Measurements from ENCODE around the gene TIMM29. TPM values are rescaled to one million over a fixed set of nuclear protein-coding genes. Genes with fewer than 3 reads are reported as not detected.

The TIMM29 gene
- total RNA-seq, 1 donor from 2014 or later, result 17.7 TPM

DNA sequence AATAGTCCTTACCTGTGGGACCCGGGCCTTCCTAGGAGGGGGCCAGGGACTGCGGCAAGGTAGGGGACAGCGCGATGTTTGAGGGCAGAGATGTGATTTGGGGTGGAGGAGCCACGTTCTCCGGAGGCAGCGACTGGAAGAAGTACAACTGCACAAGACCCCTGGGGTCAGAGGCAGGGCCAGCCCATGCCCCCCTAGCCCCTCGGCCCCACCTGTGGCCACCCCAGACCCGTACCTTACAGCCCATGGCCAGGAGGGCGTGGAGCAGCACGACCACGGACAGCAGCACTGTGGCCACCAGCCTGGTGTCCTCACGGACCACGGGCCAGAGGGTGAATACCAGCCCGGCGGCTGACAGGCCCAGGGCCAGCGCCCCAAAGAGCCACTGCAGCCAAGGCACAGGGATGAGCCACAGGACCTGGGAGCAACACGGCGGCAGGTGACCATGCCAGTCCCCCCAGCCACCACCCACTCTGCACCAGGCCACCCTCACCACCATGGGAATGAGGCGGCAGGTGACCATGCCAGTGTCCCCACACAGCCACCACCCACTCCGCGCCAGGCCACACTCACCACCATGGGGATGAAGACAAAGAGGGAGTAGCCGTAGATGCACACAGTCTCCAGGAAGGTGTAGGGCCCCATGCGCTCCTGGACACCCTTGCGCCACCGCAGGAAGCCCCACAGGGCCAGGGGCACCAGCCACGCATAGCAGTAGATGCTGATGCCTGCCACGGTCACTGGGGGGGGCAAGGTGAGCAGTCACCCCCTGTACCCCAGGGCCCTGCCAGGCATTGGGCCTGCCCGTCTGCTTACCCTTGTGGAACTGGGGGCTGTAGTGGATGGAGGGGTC lies 5.1 kb upstream of the TIMM29 start:
- TF ChIP-seq, protein P1, sequence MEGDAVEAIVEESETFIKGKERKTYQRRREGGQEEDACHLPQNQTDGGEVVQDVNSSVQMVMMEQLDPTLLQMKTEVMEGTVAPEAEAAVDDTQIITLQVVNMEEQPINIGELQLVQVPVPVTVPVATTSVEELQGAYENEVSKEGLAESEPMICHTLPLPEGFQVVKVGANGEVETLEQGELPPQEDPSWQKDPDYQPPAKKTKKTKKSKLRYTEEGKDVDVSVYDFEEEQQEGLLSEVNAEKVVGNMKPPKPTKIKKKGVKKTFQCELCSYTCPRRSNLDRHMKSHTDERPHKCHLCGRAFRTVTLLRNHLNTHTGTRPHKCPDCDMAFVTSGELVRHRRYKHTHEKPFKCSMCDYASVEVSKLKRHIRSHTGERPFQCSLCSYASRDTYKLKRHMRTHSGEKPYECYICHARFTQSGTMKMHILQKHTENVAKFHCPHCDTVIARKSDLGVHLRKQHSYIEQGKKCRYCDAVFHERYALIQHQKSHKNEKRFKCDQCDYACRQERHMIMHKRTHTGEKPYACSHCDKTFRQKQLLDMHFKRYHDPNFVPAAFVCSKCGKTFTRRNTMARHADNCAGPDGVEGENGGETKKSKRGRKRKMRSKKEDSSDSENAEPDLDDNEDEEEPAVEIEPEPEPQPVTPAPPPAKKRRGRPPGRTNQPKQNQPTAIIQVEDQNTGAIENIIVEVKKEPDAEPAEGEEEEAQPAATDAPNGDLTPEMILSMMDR (IDR thresholded peaks at IDR 0.05), result no peak
- DNase-seq (no peak), ATAC-seq (no peak)
- Histone ChIP-seq H3K9me3 (no peaks in the 10 kb centered on the region), H3K27me3 (no peaks in the 10 kb centered on the region), H3K4me1 (peaks cover 9% of the 10 kb centered on the region), H3K36me3 (peaks cover 61% of the 10 kb centered on the region), H3K4me3 (no peak overlapping the region), H3K27ac (no peak overlapping the region)
- intact Hi-C loops (cut with DNase I), result no loop called here

DNA sequence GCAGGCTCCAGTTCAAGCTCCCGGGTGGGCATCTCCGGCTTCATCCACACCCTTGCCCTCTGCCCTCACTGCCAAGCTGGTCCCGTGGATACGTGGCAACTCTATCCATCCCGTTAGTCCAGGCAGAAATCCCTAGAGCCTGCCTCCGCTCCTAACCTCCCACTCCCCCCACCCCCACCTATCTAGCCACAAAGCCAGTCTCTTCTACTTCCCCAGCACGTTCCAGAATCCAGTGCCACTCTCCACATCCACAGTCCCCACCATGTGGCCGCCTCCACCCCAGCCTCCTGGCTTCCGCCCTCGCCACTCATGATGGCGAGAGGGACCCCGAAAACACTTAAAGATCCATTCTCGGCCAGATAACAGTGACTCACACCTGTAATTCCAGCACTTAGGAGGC lies 4.0 kb upstream of the TIMM29 start:
- intact Hi-C loops (cut with DNase I), result no loop called here
- peaks cover 51% of the 10 kb centered on the region for H3K36me3 ChIP-seq
- no peak overlapping the region for H3K4me3 ChIP-seq
- DNase-seq (no peak), ATAC-seq (no peak)
- TF ChIP-seq, protein P1 (IDR thresholded peaks at IDR 0.05), result no peak
- H3K9me3 ChIP-seq, result no peaks in the 10 kb centered on the region
- H3K27ac ChIP-seq, result no peak overlapping the region
- peaks cover 13% of the 10 kb centered on the region for H3K4me1 ChIP-seq
- no peaks in the 10 kb centered on the region for H3K27me3 ChIP-seq

DNA sequence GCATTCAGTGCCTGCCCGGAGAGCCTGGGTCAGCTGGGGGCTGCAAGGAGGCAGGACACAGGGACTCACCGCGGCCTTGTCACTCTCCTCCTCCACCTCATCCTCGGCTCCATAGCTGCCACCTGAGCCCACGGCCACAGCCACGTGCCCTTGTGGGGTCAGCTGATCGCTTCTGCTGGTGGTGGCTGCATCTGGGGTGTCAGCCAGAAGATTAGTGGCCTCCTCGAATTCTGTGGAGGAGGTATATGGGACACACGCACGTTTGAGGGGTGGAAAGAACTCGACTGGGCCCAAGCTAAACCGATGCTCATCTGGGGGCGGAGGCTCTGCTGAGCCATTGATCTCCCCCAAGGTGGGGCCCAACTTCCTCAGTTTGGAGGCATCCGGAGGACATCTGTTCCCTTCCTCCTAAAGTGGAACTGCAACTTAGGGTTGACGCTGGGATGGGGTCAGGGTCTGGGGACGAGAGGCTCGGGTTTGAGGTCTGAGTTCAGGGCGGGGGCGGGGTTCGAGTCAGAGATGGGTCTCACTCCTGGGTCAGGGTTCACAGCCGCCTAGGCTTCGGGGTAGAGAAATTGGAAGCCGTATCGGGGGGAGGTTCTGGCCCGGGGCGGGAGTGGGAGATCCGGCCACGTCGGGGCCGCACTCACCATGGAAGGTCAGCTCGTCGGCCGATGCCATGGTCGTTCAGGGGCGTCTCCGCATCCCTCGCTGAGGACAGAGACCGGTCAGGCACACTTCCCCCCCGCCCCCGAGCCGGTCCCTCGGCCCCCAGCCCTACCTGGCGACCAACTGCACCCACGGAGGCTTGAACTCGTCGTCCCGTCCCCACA lies 665 bp upstream of the TIMM29 start:
- intact Hi-C loops (cut with DNase I), result no loop called here
- DNase-seq, result no peak
- peak overlapping the region; percentile 98 for H3K4me3 ChIP-seq
- H3K27me3 ChIP-seq, result no peaks in the 10 kb centered on the region
- H3K9me3 ChIP-seq, result no peaks in the 10 kb centered on the region
- peaks cover 19% of the 10 kb centered on the region for H3K4me1 ChIP-seq
- TF ChIP-seq, protein P1 (IDR thresholded peaks at IDR 0.05), result no peak
- H3K27ac ChIP-seq, result peak overlapping the region; percentile 89
- ATAC-seq, result no peak
- H3K36me3 ChIP-seq, result peaks cover 31% of the 10 kb centered on the region

DNA sequence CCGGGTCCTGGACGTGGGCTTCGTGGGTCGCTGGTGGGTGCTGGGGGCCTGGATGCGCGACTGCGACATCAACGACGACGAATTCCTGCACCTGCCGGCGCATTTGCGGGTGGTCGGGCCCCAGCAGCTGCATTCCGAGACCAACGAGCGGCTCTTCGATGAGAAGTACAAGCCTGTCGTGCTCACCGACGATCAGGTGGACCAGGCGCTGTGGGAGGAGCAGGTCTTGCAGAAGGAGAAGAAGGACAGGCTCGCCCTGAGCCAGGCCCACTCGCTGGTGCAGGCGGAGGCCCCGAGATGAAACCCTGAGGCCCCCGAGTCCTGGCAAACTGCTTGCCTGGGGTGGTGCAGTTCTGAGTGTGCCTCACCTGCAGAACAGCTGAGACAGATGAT lies 787 bp downstream of the TIMM29 start:
- intact Hi-C loops (cut with DNase I), result no loop called here
- TF ChIP-seq, protein P1 (IDR thresholded peaks at IDR 0.05), result no peak
- ATAC-seq, result no peak

DNA sequence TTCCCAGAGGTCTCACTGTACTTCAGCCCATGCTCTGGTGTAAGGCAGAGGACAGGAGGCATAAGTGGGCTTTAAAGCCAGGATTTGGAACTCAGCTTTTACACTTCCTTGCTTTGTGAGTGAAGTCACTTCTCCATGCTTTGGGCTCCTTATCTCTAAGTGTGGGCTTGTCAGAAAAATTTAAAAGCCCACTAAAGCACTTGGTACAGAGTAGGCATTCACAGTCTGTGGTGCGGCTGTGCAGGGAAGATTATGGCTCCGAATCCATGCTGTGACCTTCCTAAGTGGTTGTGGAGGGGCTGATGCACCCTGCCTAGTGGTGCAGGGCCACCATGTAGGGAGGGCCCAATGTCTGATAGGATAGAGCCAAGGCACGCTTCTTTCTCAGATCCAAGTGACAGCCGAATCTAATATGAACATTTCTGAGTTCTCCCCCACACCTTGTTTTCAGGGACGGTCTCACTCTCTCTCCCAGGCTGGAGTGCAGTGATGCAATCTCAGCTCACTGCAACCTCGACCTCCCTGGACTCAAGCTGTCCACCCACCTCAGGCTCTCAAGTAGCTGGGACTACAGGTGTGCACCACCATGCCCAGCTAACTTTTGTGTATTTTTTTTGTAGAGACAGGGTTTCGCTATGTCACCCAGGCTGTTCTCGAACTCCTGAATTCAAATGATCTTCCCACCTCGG lies 6.9 kb downstream of the TIMM29 start:
- Histone ChIP-seq H3K4me3 (no peak overlapping the region), H3K27me3 (no peaks in the 10 kb centered on the region), H3K4me1 (peaks cover 3% of the 10 kb centered on the region), H3K27ac (no peak overlapping the region), H3K36me3 (peaks cover 13% of the 10 kb centered on the region), H3K9me3 (no peaks in the 10 kb centered on the region)
- TF ChIP-seq, protein P1 (IDR thresholded peaks at IDR 0.05), result no peak
- no peak for DNase-seq
- intact Hi-C loops (cut with DNase I), result no loop called here
- no peak for ATAC-seq

More for the DNA sequence above, 787 bp downstream of the TIMM29 start:
- DNase-seq, result no peak
- H3K27ac ChIP-seq, result peak overlapping the region; percentile 89
- no peaks in the 10 kb centered on the region for H3K27me3 ChIP-seq
- H3K9me3 ChIP-seq, result no peaks in the 10 kb centered on the region
- peaks cover 19% of the 10 kb centered on the region for H3K4me1 ChIP-seq
- H3K36me3 ChIP-seq, result peaks cover 22% of the 10 kb centered on the region
- H3K4me3 ChIP-seq, result peak overlapping the region; percentile 98

Data from upper lobe of right lung (tissue), 1 donor.